ENCODE data around the gene MAP3K3.

- TF ChIP-seq CTCF (IDR thresholded peaks at IDR 0.05) = no peak
- no peak for TF ChIP-seq POLR2AphosphoS5 (IDR thresholded peaks at IDR 0.05)
- no peak for TF ChIP-seq POLR2A (IDR thresholded peaks at IDR 0.05)
Observed at GRCh38 chr17:63672856-63673255, 50.6 kb downstream of the MAP3K3 start.

Measured in suprapubic skin (tissue), 4 donors.